Loucy (cell line): ENCODE measurements around the gene UGT2B15.

Experiments
- H2AFZ ChIP-seq: fragments of 200-600 bp; sonication (generic); 2 replicates; pipeline ENCODE4 v1.6.0; 2016; ENCODE audit warnings: antibody characterized with exemption, mild to moderate bottlenecking, low read length, moderate library complexity
- H3F3A ChIP-seq: fragments of 200-600 bp; 2 replicates; pipeline ENCODE4 v1.6.0; 2016; ENCODE audit warnings: antibody characterized with exemption, low read depth, mild to moderate bottlenecking
- H3K27me3 ChIP-seq: fragments of 200-600 bp; sonication (generic); 2 replicates; pipeline ENCODE4 v1.6.1; 2014; ENCODE audit warnings: low read length, mild to moderate bottlenecking; ENCODE audit not compliant: insufficient read depth, poor library complexity, severe bottlenecking
- H3K36me3 ChIP-seq: fragments of 200-600 bp; sonication (generic); 2 replicates; pipeline ENCODE4 v1.6.1; 2016; ENCODE audit warnings: low read length; ENCODE audit not compliant: insufficient read depth
- H3K4me1 ChIP-seq: fragments of 200-600 bp; sonication (generic); 2 replicates; pipeline ENCODE4 v1.5.1; 2014; ENCODE audit warnings: low read length, mild to moderate bottlenecking; ENCODE audit not compliant: insufficient read depth, poor library complexity, severe bottlenecking
- H3K4me2 ChIP-seq: fragments of 200-600 bp; sonication (generic); 2 replicates; pipeline ENCODE4 v1.6.0; 2014; ENCODE audit warnings: antibody characterized with exemption, low read length, low read depth, mild to moderate bottlenecking; ENCODE audit not compliant: poor library complexity, severe bottlenecking
- H3K4me3 ChIP-seq: fragments of 200-600 bp; sonication (generic); 2 replicates; pipeline ENCODE4 v1.5.1; 2014; ENCODE audit warnings: low read length, mild to moderate bottlenecking, mixed read lengths; ENCODE audit not compliant: poor library complexity, severe bottlenecking
- H3K79me2 ChIP-seq: fragments of 200-600 bp; sonication (generic); 2 replicates; pipeline ENCODE4 v1.6.1; 2014; ENCODE audit warnings: low read length; ENCODE audit not compliant: insufficient read depth
- H3K9ac ChIP-seq: fragments of 200-600 bp; sonication (generic); 2 replicates; pipeline ENCODE4 v1.6.0; 2014; ENCODE audit warnings: mild to moderate bottlenecking, low read depth, low read length, moderate library complexity; ENCODE audit not compliant: poor library complexity, severe bottlenecking
- H3K9me2 ChIP-seq: fragments of 200-600 bp; sonication (generic); replicated peaks from 2 replicates; pipeline ENCODE4 v1.6.1; 2016; ENCODE audit warnings: low read depth, low read length, mixed read lengths
- H3K9me3 ChIP-seq: fragments of 200-600 bp; sonication (generic); 2 replicates; pipeline ENCODE4 v1.6.1; 2014; ENCODE audit warnings: mild to moderate bottlenecking, antibody characterized with exemption, low read length, low read depth; ENCODE audit not compliant: insufficient read depth
- H4K20me1 ChIP-seq: fragments of 200-600 bp; sonication (generic); 2 replicates; pipeline ENCODE4 v1.6.0; 2014; ENCODE audit warnings: antibody characterized with exemption, low read length, mild to moderate bottlenecking; ENCODE audit not compliant: insufficient read depth, poor library complexity, severe bottlenecking
- EZH2phosphoT487 ChIP-seq: fragments of 200-600 bp; IDR thresholded peaks from 2 replicates; pipeline ENCODE4 v1.6.1; 2018; ENCODE audit warnings: antibody characterized with exemption, mild to moderate bottlenecking, moderate library complexity, borderline replicate concordance
- TF ChIP-seq, protein P1 (sequence below): fragments of 200-600 bp; sonication (generic); conservative IDR thresholded peaks from 2 replicates; pipeline ENCODE4 v1.5.1; 2014; ENCODE audit warnings: mild to moderate bottlenecking, antibody characterized with exemption, low read length

The UGT2B15 gene

DNA sequence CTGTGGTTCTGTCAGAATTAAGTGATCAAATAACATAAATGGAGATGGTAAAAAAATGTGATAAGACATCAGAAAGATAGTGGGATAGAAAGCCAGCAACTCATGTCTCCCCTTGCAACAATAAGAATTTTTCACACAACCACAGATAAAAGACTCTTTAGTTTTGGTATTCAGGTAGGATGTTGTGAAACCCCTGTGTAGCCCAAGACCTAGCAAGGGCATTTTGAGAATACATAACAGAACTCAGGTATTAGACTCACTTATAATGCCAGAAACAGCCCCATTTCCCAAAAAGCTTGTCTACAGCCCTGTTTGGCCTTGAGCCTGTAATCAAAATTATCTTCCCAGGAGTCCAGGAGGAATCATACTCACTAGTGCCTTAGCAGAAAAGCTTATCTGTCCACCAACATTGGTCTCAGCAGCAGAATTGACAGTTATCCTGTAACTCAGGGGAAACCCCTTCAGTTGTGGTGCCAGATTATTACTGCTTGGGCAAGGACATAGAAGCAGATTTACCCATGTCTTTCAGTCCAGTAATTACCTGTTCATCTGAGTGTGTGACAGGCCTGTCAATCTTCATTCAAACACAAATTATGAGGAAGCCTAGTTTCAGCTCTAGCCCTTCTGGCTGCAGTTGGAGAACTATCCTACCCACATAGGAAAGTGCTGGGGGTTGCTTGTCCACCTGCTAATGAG lies 53.3 kb downstream of the UGT2B15 start:
- no peak for TF ChIP-seq EZH2phosphoT487
- TF ChIP-seq, protein P1, sequence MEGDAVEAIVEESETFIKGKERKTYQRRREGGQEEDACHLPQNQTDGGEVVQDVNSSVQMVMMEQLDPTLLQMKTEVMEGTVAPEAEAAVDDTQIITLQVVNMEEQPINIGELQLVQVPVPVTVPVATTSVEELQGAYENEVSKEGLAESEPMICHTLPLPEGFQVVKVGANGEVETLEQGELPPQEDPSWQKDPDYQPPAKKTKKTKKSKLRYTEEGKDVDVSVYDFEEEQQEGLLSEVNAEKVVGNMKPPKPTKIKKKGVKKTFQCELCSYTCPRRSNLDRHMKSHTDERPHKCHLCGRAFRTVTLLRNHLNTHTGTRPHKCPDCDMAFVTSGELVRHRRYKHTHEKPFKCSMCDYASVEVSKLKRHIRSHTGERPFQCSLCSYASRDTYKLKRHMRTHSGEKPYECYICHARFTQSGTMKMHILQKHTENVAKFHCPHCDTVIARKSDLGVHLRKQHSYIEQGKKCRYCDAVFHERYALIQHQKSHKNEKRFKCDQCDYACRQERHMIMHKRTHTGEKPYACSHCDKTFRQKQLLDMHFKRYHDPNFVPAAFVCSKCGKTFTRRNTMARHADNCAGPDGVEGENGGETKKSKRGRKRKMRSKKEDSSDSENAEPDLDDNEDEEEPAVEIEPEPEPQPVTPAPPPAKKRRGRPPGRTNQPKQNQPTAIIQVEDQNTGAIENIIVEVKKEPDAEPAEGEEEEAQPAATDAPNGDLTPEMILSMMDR = no peak
- no peaks in the 10 kb centered on the region for H3K27me3 ChIP-seq
- H3K9ac ChIP-seq = no peak overlapping the region
- H3K9me3 ChIP-seq = no peaks in the 10 kb centered on the region
- no peaks in the 10 kb centered on the region for H3K79me2 ChIP-seq
- H2AFZ ChIP-seq = no peak overlapping the region
- H3K36me3 ChIP-seq = no peaks in the 10 kb centered on the region
- no peaks in the 10 kb centered on the region for H3K4me1 ChIP-seq
- H3K4me3 ChIP-seq = no peak overlapping the region
- no peaks in the 10 kb centered on the region for H3F3A ChIP-seq
- no peaks in the 10 kb centered on the region for H4K20me1 ChIP-seq
- H3K9me2 ChIP-seq = no peaks in the 10 kb centered on the region
- no peak overlapping the region for H3K4me2 ChIP-seq

DNA sequence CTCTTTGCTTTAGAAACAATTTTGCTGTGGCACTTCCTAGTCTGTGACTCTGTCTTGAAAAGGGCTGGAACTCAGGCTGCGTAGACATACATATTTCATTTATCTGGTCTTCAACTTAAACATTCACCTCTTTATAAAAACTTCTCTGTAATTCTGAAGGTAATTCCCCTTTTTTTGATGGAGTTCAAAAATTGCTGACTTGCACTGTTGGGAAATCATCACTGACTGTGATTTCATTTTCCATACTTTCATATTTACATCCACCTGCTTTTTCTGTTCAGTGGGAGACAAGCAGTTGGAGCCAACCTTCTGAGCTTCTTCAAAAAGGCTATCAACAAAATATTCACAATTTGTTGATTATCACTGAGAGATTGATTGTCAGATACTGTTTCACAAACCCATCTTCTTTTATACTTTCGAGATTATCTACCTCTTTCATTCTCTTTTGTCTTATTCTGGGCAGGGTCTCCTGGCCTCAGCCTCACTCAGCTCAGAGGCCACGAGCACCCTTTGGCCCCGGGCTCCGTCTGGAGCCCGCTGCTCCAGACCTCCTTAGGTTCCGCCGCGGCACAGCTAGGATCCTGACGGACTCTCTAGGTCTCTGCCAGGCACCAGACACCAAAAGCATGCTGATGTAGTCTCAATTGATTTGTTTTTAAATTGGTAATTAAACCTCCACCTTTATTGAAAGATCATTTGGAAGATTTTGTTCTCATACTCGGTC lies 54.6 kb downstream of the UGT2B15 start:
- Histone ChIP-seq H3K36me3 (no peaks in the 10 kb centered on the region), H3K79me2 (no peaks in the 10 kb centered on the region), H3F3A (no peaks in the 10 kb centered on the region), H3K27me3 (no peaks in the 10 kb centered on the region), H3K9me3 (no peaks in the 10 kb centered on the region), H3K4me1 (no peaks in the 10 kb centered on the region), H4K20me1 (no peaks in the 10 kb centered on the region), H3K4me2 (no peak overlapping the region), H2AFZ (no peak overlapping the region), H3K9ac (no peak overlapping the region), H3K4me3 (no peak overlapping the region), H3K9me2 (no peaks in the 10 kb centered on the region)
- TF ChIP-seq, protein P1 = no peak
- TF ChIP-seq EZH2phosphoT487 = no peak

DNA sequence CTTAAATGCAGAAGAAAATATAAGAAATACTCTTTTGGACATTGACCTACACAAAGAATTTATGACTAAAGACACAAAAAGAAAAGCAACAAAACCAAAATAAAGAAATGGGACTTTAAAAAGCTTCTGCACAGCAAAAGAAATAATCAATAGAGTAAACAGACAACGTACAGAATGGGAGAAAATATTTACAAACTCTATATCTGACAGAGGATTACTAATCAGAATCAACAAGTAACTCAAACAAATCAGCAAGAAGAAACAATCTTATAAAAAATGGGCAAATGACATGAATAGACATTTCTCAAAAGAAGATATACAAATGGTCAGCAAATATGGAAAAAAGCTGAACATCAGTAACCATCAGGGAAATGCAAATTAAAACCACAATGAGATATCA lies 56.7 kb downstream of the UGT2B15 start:
- no peaks in the 10 kb centered on the region for H3K27me3 ChIP-seq
- no peaks in the 10 kb centered on the region for H3K4me1 ChIP-seq
- H3K9me2 ChIP-seq = no peaks in the 10 kb centered on the region
- H3K4me3 ChIP-seq = no peak overlapping the region
- no peaks in the 10 kb centered on the region for H4K20me1 ChIP-seq
- TF ChIP-seq, protein P1 = no peak
- TF ChIP-seq EZH2phosphoT487 = no peak
- H3K9me3 ChIP-seq = no peaks in the 10 kb centered on the region
- H3K4me2 ChIP-seq = no peak overlapping the region
- no peak overlapping the region for H2AFZ ChIP-seq
- H3K9ac ChIP-seq = no peak overlapping the region
- no peaks in the 10 kb centered on the region for H3K36me3 ChIP-seq
- no peaks in the 10 kb centered on the region for H3F3A ChIP-seq
- H3K79me2 ChIP-seq = no peaks in the 10 kb centered on the region
